ENCODE measurements around the gene RGS11.
A peak's percentile ranks its signal among the peaks of the same experiment; 100 is the strongest.
"Not testable (repeated sequence)": the region's sequence is repeated elsewhere in the genome, so short reads cannot be mapped to it uniquely, and the experiment has no call there.

Gene RGS11

DNA sequence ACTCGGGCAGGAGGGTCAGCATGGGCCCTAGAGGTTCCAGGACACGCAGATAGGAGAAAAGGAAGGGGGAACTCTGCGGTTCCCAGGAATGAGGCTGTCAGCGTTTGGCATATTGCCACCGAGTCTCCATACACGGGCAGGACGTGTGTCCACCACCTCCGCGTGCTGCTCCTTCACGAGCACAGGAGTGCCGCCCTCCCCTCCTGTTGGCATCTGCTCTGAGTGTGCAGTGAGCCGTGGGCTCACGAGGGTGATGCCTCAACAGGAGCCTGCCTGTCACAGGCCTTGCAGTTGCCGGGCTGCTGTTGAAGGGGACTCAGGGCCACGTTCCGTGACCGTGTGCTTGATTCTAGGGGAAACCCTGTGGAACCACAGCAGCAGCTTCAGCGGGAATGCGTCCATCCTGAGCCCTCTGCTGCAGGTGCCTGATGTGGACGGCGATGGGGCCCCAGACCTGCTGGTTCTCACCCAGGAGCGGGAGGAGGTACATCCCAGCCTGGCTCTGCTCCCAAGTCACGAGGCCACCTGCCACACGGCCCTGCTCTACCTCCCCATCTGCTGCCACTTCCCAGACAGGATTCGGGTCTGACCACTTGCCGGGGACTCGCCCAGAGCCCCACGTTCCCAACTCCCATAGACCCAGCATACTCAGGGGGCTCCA is 14.6 kb downstream of the RGS11 start:
- DNase-seq, result no peak

DNA sequence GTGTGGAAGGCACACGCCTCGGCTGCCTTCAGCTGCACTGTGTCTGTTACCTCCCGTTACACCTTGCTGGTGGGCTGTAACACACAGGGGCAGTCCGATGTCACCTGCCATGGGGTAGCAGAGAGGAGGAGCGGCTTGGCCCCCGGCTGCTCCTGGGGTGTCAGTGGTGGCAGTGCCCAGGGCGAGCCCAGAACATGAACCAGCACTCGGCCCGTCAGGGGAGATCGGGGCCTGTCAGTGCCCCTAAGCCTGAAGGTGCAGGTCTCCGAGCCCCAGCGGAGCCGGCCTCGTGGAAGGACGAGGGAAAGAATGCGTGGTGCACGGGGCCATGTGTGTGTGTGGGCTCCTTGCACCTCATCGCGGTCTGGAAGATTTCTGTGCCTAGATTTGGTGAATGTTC is 15.4 kb downstream of the RGS11 start:
- no peak for DNase-seq

DNA sequence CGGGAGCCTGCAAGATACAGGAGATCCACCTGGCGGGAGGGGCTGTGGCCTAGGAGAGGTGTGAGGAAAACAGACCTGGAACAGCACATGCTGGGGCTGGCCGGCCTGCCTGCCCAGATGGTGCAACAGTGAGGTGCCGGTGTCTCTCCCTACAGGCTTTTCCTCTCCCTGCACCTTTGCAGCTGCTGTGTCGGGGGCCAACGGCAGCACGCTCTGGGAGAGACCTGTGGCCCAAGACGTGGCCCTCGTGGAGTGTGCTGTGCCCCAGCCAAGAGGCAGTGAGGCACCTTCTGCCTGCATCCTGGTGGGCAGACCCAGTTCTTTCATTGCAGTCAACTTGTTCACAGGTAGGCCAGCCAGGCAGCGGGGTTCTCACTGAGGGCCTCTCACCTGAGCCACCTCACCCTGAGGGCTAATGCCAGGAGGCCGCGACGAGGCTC is 15.9 kb downstream of the RGS11 start:
- DNase-seq, result no peak

DNA sequence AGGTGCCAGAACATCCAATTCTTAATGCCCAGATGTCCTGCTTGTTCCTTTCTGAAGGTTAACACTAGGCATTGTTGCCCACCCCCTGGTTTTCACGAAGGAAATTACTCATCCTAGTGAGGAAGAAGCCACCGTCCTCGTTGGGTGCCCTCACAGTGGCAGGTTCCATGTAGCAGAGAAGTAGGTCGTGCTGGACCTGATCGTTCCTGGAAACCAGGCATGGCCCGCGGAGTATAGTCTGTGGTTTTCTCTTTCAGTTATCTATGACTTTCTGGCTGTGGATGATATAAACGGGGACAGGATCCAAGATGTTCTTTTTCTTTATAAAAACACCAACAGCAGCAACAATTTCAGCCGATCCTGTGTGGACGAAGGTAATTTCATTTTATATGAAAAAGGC is 16.5 kb downstream of the RGS11 start:
- DNase-seq, result no peak

DNA sequence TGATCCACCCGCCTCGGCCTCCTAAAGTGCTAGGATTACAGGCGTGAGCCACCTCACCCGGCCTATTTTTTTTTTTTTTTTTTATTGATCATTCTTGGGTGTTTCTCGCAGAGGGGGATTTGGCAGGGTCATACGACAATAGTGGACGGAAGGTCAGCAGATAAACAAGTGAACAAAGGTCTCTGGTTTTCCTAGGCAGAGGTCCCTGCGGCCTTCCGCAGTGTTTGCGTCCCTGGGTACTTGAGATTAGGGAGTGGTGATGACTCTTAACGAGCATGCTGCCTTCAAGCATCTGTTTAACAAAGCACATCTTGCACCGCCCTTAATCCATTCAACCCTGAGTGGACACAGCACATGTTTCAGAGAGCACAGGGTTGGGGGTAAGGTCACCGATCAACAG is 17.7 kb downstream of the RGS11 start:
- not testable (repeated sequence) for DNase-seq

DNA sequence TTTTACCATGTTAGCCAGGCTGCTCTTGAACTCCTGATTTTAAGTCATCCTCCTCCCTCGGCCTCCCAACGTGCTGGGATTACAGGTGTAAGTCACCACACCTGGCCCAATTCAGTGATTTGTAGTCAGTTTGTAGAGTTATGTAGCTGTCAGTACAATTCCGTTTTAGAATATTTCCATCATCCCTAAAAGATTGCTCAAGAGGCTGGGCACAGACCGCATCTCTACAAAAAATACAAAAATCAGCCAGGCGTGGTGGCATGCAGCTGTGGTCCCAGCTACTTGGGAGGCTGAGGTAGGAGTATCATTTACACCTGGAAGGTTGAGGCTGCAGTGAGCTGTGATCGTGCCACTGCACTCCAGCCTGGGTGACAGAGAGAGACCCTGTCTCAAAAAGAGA is 20.6 kb downstream of the RGS11 start:
- no peak for DNase-seq

DNA sequence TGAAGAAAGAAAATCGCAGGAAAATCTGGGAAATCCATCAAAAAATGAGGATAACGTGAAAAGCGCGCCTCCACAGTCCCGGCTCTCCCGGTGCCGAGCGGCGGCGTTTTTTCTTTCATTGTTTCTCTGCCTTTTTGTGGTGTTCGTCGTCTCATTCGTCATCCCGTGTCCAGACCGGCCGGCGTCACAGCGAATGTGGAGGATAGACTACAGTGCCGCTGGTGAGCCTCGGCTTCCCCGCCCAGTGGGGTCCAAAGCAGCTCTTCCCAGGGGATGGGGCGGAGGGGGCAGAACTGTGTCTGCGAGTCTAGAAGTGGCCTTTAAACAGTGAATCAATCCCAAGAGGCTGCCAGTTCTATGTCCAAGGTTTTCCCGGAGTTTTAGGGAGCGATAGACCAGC is 21.3 kb downstream of the RGS11 start:
- DNase-seq, result no peak

DNA sequence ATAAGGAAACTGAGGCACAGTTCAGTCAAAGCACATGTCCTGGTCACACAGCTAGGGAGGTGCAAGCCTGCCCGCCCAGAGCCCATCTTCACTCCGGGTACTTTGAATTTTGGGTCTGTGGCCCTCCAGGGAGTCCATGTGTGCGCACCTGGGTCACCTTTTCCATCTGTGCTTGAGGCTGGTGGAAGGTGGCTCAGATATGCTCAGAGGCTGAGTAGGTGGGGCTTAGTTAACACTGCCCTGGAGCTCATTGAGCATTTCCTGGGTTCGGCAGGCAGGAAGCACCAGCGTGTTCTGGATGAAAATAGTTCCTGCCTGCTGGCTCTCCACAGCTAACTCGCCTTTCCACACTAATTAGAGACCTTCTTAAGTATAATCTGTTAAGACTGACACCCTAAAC is 21.9 kb downstream of the RGS11 start:
- DNase-seq, result no peak

DNA sequence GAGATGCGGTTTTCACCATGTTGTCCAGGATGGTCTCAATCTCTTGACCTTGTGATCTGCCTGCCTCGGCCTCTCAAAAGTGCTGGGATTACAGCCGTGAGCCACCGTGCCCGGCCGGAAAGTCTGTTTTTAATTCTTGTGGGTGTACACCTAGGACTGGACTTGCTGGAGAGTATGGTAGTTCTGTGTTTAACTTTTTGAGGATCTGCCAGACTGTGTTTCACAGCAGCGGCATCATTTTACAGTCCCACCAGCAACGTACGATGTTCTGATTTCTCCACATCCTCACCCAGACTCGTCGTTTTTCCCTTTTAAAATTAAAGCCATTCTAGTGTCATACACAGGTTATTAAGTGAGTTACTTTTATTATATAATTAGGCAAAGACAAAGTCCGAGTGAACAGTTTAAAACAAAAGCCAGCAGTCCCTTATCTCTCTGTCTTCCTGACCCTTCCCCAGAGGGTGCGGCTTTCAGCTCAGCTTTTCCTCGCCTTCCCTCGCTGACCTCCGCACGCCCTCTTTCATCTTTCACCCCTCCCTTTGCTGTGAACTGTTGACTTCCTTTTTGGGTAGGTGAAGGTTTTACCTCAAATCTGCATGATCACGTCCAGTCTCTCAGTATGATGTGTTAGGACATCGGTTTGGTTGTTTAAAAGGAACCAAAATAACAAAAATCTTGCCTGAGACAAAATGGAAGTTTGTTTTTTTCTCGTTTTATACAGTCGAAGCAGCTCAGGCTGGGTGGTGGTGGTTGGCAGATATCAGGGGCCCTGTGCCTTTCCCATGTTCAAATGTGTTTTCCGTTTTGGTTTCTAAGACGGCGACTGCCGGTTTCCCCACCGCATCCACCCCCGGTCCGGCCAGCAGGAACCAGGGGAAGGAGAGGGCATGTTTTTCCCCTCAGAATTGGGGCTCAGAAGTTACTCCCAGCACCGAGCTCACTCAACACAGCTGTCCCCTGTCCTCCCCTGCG is 23.1 kb downstream of the RGS11 start:
- DNase-seq, result peak; percentile 10

DNA sequence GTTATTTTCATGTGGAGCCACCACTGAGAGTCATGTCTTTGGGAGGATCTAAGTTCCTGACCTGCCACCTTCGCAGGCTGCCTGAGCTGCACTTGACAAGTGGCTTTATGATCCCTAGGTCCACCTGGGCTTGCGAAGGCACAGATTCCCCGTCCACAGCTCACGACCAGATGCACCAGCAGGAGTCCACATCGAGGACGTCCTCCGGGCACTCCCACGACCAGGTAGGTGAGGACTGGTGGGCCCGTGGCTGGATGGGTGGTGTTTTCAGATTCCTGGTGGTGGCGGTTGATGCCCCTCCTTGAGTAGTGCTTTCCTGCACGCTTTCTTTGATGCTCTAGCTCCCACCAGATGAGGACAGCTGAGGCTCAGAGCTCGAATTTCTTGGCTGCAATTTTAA is 26.3 kb downstream of the RGS11 start:
- DNase-seq, result no peak

DNA sequence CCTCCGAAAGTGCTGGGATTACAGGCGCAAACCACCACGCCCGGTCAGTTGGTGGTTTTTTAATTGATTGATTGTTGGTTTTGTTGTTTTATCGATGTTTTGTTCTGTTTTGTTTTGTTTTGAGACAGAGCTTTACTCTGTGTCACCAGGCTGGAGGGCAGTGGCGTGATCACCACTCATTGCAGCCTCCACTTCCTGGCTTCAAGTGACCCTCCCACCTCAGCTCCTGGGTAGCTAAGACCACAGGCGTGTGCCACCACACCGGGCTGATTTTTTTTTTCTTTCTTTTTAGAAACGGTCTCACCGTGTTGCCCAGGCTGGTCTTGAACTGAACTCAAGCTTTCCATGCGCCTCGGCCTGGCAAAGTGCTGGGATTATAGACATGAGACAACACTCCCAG is 28.7 kb downstream of the RGS11 start:
- DNase-seq, result no peak

DNA sequence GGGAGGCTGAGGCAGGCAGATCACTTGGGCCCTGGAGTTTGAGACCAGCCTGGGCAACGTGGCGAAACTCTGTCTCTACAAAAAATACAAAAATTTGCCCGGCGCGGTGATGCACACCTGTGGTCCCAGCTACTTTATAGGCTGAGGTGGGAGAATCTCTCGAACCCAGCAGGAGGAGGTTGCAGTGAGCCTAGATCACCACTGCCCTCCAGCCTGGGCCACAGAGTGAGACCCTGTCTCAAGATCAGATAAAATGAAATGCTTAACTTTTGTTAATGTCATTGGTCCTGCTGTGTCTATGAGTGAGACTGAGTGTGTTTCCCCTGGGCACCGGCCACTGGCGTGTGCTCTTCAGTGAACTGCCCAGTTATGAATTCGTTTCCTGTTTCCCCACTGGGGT is 30.6 kb downstream of the RGS11 start:
- DNase-seq, result no peak

DNA sequence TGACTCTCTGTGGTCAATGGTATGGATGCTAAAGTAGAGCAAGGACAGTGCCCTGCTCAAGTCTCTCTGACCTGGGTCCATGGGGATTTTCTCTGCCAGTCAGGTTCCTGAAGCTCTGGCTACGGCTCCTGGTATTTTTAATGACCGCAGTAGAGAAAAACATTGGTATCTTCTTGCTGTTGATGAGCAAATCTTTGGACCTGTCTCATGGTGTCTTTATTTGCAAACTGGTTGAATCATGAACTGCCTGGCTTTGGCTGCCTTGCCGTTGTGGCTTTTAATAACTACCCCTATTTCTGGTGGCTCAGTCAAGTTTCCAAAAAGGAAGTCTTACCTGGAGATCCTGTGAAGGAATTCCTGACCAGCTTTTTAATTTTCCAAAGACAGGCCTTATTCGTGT is 32.4 kb downstream of the RGS11 start:
- DNase-seq, result no peak

DNA sequence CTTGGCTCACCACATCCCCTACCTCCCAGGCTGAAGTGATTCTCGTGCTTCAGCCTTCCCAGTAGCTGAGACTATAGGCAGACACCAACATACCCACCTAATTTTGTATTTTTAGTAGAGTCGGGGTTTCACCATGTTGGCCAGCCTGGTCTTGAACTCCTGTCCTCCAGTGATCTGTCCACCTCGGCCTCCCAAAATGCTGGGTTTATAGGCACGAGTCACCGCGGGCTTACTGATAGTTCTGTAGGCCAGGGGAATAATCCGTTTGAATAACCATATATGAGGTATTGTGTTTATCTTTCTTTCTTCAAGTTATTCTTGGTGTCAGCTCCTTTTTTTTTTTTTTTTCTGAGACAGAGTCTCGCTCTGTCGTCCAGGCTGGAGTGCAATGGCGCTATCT is 33.5 kb downstream of the RGS11 start:
- no peak for DNase-seq

DNA sequence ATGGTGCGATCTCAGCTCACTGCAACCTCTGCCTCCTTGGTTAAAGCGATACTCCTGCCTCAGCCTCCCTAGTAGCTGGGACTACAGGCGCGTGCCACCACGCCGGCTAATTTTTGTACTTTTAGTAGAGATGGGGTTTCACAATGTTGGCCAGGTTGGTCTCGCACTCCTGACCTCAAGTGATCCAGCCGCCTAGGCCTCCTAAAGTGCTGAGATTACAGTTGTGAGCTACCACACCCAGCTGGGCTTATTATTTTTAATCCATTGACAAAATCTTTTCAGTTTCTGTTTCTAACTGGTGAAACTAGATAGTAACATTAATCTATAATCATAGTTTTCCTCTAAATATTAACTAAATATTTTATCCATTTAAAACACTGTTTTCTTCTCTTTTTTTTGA is 35.2 kb downstream of the RGS11 start:
- no peak for DNase-seq

DNA sequence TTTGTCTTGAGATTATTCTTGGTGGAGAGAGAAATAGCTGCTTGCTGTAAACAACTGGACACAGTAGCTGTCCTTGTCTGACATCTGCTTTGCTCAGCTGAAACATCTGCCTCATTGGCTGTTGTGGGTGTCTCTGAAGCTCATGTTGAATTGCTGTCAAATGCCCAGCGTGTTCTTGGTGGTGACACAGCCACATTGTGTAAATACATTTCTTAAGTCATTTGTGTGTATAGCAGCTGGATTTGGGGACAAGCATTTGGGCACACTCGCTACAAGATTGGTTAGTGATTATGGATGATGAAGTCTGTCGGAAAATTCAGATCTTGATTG is 35.8 kb downstream of the RGS11 start:
- no peak for DNase-seq

DNA sequence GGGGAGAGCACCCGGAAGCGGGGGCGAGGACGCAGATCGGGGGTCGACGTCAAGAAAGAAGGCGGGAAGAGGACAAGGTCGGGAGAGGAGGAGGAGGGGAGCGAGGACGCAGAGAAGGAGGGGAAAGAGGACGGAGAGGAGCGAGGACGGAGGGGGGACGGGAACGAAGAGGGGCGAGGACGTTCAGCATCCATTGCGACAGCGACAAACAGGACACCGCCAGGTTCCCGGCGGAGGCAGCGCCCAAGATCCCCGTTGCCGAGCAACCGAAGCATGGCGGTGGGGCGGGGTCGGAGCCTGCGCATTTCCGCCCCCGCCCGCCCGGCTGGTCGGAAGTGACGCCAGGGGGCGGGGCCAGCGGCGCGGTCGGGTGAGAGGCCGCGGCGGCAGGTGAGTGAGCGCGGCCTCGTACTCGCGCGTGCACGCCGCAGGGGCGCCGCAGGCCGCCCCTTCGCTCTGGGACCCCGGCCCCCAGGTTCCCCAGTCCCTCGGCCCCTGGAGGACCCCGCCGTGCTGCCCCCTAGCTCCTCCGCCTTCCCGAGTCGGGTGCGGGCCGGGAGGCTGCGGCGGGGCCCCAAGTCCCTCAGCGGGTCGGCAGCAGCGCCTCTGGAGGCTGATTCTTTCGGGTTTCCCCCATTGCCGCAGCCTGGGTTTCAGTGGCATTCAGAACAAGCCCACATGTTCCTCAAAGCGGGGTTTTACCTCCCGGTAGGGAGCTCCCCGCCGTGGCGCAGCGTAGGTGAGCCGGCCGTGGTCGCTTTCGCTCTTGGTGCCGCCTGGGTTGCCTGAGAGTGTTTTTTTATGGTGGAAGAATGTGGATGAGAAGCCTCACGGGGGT is 41.1 kb downstream of the RGS11 start, which contains the start of gene FAM234A:
TSS of gene FAM234A (plus strand) at position 354 of the 838 bp plus-strand sequence. CDS start 19,593 bp downstream, outside the sequence.
- peak; percentile 95 for DNase-seq

DNA sequence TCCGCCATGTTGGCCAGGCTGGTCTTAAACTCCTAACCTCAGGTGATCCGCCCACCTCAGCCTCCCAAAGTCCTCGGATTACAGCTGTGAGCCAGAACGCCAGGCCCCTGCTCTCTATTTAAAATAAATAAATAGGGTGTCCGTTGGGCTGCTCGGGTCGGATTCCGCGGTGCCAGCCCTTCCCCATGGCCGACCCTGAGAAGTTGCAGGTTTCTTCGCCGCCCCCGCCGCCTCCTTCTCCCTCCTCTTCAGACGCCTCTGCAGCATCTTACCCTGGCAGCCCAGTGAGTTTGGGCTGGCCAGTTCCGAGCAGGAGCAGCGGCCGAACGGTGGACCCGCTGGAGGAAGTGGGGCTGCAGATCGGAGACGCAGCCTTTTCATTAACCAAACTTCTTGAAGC is 44.8 kb downstream of the RGS11 start:
- no peak for DNase-seq

DNA sequence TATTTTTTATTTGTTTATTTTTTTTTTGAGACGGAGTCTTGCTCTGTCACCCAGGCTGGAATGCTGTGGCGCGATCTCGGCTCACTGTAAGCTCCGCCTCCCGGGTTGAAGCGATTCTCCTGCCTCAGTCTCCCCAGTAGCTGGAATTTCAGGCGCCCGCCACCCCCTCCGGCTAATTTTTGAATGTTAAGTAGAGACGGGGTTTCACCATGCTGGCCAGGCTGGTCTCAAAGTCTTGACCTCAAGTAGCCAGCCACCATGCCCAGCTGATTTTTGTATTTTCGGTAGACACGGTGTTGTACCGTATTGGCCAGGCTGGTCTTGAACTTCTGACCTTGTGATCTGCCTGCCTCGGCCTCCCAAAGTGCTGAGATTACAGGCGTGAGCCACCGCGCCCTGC is 45.4 kb downstream of the RGS11 start:
- DNase-seq, result not testable (repeated sequence)

DNA sequence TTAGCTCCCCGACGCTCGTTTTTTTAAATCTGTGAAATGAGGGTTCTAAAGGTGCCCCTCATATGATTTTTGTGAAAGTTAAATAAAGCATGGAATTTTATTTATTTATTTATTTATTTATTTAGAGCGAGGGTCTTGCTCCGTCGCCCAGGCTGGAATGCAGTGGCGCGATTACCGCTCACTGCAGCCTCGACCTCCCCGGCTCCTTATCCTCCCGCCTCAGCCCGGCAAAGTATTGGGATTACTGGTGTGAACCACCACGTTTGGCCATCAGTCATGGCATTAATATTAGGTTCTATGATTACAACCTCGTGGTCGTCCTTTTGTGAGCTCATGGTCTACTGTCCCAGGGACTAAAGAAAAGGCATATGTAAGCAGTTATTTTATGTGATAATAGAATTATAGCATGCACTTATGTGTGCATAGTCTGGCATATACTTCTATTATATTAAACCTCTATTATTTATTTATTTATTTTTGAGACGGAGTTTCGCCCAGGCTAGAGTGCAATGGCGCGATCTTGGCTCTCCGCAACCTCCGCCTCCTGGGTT is 45.9 kb downstream of the RGS11 start:
- no peak for DNase-seq

DNA sequence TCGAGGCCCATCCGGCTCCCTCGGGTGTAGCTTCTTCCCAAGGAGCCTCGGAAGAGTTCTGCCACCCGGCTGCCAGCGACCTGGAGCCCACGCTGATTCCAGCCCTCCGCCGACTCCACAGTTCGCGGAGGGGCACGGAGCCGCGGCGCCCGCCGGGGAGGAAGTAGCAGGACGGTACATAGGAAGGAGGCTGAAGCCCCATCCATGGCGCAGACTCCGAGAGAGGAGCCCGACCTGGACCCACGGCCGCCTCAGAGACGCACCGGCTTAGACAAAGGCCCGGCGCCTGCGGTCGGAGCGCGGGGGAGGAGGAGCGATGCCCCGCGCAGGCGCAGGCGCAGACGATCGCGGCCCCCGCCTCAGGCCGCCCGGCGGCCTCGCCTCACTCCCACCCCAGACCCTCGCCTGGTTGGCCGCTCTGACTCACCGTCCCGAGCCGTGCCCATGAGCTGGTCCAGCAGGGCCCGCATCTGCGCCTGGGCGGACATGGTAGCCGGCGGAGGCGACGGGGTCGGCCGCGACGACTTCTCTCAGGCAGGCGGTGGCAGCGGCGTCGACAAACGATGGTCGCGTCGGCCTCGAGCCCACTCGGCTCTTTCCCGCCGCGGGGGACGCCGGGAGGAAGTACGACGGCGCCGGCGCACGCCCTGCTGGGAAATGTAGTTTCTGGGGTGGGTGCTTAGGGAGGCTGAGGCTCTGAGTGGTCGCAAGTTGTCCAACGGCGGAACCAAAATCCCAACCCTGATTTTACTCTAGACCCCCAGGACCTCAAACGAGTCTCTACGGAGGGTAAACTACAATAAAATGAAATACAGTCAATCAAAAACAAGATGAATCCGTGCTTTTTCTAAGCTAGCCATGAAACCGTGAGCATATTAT is 46.7 kb downstream of the RGS11 start, which contains the start of gene LUC7L:
TSS of gene LUC7L (minus strand) at position 598 of the 879 bp plus-strand sequence. CDS start at position 488, 110 bp downstream.
- peak; percentile 78 for DNase-seq
